GM19043 (cell line): ENCODE measurements around the gene CD151.
A peak's percentile ranks its signal among the peaks of the same experiment; 100 is the strongest.

Experiments
- ATAC-seq: cut with Tn5 transposase; IDR thresholded peaks from one replicate; pipeline ENCODE4 v1.9.1; 2021; ENCODE audit warnings: low read depth; ENCODE audit not compliant: unreplicated experiment

The CD151 gene

DNA sequence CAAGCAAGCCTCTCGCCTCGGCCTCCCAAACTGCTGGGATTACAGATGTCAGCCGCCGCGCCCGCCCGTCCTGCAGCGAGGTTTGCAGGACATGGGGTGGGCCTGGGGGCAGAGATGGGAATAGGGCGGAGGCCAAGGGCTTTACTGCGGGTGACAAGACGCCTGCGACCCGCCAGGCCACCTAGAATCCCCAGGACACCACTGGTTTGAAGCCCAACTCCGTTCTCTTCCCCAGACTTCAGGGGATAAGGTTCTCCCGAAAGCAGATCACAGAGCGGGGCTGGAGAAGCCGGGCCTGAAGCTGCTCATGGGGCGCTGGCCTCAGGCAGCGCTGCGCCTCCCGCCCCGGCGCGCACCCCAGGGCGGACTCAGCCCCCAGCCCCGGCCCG, 9.2 kb downstream of the CD151 start:
- peak; percentile 16 for ATAC-seq

DNA sequence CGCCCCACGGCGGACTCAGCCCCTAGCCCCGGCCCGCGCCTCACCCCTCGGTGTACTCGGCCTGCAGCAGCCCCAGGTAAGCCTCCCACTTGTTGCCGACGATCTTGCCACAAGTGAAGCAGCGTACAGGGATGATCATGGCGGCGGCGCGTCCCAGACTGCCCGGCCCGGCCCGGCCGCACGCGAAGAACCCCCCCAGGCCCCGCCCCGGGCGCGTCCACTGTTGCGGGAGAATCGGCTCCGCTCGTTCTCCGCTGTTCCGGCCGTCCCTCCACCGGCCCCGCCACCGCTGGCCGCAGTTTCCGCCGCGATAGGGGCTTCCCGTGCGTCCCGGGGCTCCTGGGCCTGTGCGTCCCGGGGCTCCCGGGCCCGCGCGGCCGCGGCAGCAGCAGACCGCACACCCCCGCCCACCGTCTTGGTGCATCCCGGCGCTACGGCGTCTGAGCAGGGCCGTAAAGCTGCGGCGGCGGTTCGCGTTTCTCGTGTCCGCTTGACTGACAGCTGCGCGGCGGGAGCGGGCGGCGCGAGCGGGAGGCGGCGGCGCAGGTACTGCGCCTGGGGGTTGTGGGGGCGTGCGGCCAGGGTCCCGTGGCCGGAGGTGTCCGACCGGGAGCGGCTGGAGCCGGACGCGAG, 9.7 kb downstream of the CD151 start, which contains the start of the genes POLR2L and TSPAN4:
Gene POLR2L, minus strand, starts transcription at position 160 of the 633 bp plus-strand sequence. Its CDS starts 21 bp downstream, at position 139.
Gene TSPAN4, plus strand, starts transcription at position 483 of the 633 bp plus-strand sequence. CDS start 7,453 bp downstream, outside the sequence.
- peak; percentile 60 for ATAC-seq

DNA sequence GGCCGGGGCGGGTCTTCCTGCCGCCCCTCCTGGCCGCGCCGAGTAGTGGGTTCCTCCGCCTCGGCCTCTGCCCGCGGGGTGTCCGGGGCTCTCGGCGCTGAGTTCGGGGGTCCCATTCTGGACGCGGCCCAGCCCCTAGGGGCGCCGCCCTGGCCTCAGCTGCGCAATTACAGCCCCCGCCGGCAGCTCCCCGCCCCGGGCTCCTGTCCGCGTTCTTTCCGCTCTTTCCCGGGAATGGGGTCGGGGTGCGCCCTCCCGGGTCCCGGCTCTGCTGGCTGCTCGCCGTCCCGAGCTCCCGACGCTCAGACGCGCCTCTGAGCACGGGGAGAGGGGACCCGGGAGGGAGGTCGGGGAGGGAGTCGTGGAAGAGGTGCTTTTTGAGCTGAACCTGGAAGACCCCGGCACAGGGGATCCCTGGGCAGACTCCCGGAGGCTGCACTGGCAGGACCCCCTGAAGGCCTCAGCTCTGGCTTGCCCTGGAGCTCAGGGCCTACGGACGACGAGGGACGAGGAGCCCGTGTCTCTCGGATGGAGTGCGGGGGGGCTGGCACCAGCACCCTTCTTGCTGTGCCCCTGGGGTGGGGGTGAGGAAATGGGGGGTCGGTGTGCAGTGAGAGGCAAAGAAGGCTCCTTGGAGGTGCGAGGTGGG, 10.5 kb downstream of the CD151 start:
- no peak for ATAC-seq

DNA sequence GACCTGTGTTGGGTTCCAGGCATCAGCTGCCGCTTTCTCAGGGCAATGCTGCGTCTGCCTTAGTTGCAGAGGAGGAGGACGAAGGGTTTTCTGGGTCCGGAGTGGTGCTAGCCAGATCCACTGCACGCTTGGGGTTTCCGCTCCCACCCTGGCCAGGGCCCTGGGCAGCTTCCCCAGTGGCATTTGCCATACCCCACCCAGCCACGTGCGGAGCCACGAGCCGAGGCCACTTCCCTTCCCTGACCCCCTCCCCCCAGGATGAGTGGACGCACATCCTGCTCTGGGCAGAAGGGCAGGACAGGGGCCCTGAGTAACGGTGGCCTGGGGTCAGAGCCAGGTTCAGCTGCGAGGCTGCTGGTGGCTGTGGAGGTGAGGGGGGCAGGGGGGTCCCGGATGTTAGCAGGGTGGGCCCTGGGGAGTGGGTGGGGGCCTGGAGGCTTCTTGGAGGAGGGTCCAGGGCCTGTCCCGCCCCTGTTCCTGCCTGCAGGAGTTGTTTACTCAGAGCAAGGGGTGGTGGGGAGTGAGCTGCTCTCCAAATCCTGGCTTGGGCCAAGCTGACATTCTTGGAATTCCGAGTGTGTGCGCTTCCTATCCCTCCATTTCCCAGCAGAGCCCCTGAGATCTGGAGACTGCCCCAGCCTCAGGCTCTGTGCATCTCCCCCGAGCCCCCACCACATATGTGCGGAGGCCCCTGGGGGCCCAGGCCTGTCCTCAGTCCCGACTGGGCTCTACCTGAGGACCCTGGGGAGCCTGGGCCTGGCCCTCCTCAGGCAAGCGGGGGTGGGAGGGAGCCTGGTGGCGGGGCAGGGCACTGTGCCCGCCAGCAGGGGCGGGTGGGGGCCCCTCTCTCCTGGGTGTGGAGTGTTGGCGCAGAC, 11.3 kb downstream of the CD151 start:
- no peak for ATAC-seq

DNA sequence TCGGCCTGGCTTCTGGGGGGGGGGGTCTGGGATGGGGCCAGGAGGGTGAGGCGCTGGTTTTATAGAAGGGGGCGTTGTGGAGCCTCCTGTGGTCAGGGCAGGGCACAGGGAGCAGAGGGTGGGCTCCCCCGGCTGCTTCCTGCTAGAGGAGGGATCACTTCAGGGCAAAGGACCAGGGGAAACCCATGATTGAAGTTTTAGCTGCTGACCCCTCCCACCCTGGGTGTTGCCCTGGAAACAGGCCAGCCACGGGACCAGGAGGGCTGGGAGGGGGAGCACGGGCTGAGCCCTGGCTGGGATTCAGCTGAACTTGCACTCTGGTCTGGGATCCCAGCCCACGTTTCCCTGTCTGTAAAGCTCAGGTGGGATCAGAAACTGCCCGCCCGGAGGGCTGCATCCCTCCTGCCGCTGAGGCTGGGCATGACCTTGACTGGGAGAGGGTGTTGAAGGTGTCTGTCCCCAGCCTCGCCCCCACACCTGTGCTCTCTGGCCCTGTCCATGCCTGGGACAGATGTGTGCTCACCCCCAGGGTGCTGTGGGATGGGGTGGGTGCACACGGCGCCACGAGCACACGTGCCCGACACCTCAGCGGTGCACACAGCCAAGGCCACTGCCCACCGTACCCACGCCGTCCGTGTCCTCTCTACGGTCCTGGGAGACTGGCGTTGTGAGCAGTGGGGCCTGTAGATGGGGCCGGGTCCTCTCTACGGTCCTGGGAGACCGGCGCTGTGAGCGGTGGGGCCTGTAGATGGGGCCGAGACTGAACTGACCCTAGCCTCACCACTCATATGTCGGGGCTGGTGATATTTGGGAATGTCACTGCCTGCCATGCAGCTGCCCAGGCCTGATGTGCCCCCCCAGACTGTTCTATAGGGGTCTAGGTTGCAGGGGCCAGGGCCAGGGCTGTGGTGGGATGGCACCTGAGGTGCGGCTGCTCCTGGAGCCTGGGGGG, 12.2 kb downstream of the CD151 start:
- no peak for ATAC-seq

DNA sequence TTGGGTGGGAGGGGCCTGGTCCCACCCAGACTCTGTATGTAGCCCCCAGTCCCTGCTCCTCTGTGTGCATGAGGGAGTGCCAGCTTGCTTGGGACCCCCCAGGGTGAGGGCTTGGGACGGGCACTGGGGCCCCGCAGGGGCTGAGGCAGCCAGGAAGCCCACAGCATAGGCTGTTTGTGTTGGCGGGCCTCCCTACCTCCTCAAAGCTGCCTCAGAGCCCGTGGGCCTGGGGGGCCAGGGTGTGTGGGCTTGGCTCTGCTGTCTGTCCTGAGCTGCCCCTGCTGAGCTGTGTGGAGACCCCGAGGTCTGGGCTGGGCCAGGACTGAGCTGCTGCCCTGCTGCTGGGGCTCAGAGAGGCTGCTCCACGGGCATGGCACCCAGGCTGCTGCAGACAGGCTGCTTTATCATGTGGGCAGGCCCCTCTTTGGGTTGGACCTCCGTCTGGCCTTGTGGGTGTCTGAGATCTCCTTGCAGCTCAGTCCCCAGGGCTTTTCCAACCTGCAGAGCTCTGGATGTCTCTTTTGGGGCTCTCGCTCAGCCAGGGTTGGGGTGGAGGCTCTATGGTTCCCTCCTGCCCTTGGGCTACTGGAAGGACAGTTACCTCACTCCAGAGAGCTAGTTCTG, 13.2 kb downstream of the CD151 start:
- ATAC-seq: no peak

DNA sequence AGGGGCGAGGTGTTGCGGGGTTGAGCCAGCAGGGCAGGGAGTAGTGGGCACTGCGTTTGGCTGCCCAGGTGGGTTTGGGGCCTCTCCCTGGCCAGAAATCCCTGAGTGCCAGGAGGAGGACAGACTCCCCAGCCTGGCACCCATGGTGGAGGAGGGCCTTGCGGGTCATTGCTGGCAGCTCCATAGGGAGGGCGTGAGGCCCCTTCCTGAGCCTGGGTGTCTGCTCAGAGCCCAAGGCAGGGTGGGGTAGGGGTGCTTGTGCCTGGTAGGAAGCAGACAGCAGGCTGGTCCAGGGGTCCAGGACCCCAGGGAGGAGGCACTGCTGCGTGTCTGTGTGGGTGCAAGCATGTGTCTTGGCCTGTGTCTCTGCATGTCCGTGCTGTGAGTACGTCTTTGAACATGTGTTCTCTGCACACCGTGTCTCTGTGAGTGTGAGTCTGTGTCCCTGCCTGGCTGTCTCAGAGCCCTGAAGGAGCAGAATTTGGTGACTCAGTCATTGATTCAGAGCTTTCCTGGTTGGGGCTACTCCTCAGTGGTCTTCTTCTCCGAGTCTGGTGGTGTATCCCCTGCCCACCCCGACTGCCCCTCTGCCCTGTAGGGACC, 13.8 kb downstream of the CD151 start:
- no peak for ATAC-seq

DNA sequence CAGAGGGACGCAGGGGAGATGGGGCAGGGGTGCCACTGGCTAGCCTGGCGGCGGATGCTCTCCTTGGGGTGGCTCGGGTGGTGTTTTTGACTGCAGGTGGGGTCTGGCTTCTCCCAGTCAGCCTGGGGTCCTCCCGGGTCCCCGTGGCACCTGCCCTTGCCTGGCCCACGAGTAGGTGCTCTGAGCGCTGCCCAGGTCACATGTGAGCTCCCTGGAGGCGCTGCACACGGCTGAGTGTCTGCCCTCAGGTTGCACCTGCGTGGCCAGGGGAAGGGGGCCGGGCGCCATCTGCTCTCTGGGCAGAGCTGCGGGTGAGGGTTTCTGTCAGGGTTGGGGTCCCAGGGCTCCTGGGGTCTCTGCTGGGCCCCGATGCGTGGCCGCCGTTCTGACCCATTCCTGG, 15.1 kb downstream of the CD151 start:
- no peak for ATAC-seq

DNA sequence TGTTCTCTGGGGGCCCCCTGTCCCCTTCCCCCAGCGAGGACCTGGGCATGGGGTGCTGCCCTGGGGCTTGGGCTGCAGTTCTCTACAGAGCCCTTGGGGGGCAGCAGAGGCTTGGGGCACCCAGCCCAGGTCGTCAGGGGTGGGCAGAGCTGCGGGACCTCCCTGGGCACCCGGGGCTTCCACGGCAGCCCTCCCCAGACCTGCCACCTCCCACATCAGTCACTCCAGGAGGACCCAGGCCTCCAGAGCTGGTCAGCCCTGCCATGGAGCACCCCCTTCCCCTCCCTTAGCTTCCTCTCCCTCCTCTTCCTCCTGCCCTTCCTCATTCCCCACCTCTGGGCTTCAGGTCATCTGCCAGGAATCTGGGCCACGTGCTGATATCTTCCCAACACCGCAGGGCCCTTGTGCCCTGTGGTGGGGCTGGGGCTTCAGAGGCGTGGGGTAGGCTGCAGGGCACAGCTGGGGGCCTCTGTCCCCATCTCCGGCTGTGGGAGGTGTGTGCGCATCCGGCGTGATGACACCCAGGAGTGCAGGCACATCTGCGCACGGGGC, 15.7 kb downstream of the CD151 start:
- ATAC-seq: no peak

DNA sequence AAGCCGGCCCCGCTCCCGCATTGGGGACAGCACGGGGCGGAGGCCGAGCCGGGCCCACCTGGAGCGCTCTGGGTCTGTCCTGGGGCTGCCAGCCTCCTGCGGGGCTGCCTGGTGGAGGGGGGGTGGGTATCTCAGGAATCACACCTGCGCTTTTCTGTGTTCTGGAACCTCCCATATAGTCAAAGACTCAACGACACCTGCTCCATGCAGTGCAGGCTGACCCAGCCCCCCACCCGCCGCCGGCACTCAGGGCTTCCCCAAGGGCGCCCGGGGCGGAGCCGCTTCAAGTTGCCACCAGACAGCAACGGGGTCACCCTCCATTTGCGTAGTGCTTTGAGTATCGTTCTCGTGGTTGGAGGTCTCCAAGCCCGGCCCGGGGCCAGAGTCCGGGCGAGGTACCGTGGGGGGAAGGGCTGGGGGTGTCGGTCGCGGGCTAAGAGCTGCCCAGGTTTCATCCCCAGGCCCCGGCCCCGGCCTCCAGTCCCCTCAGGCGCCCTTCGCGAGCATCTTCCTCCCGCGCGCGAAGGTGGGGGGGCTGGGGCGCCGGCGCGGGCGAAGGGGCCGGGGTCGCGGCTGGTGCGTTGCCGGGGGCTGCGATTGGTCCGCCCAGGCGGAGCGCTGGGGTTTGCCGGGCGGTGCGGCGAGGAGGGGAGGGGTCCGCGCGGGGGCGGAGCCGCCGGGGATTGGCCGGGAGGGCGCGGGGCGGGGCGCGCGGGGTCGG, 16.5 kb downstream of the CD151 start:
- no peak for ATAC-seq

DNA sequence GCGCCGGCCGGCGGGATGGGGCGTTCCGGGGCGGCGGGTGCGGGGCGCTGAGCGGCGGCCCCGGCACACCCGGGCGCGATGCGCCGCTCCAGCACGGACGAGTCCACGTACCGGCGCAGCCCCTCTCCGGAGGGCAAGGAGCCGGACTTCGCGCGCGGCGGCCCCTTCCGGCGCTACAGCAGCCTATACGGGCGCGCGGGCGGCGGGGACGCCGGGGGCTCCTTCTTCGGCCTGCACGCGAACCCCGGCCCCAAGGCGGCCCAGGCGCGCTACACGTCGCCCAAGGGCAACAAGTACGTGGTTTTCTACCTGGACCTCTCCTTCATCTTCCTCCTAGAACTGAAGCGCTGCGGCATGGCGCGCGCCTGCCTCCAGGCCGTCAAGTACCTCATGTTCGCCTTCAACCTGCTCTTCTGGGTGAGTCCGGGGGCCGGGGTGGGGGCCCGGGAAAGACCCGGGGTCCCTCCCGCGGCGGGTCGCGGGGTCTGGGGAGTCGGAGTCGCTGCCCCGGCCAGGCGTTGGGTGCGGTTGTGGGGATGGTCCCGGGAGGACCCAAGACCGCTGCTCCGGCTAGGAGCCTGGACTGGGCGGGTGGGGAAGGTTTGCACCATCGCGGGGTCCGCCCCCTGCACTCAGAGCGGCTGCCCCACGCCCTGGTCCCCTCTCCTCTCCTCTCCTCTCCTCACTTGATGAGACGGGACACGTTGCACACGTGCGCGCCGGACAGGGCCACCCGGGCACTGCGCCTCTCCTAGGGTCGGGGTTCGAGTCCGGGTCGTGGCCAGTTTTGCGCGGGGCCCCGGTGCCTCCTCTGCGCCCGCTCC, 17.4 kb downstream of the CD151 start:
- ATAC-seq: no peak

DNA sequence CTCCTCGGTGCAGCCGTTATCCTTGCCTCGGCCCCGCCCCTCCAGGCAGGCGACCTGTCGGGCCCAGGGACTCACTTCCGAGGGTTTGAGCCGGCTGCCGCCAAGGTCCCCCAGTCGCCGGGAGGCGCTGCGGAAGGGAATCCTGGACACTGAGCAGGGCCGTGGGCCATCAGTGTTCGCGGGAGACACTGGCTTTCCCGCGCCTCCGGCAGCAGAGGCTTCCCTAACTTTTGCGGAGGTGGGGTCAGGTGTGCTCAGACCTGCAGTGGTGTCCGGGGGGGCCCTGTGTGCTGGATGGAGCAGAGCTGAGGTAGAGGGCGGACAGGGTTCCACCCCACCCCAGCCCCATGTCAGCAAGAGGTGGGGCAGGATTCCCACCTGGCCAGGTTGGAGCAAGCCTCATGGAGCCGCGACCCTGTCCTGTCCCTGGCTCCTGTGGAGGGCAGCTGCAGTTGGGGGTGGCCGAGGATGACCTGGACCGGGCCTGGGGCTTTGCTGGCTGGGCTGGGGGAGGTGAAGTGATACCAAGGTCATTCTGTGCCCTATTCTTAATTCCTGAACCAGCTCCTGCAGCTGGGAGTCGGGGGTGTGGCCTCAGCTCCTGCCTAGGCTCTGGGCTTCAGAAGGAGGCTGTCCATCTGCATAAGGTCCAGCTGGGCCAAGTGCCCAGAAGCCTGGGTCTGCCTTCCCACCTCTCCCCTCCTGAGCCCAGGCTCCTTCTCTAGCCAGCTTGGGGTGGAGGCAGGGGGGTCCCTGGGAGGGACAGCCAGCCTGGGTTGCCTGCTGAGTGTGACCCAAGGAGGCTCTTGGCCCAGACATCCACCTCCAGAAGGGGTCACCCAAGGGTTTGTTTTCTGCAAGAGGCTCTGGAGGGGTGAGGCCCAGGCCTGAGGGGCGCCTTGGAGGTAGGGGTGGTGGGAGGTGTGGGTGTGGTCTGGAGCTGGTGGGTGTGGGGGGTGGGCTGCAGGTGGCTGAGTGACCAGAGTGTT, 18.3 kb downstream of the CD151 start:
- no peak for ATAC-seq

DNA sequence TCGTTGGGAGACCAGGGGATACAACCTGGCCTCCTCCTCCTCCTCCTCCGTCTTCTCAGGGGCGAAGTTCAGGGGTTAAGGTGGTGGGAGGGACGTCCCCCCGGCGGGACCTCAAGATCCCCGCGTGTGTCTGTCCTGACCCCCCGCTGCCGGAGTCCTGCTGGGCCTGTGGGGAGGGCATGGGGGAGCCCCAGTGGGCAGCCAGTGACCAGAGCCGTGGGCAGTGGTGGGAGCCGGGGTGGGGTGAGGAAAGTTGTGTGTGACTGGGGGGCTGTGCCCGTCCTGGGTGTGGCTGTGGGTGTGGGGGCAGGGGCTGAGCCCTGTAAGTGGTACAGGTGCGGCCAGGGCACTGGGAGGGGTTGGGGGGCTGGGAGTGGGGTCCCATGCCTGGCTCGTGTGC, 20.0 kb downstream of the CD151 start:
- ATAC-seq: no peak

DNA sequence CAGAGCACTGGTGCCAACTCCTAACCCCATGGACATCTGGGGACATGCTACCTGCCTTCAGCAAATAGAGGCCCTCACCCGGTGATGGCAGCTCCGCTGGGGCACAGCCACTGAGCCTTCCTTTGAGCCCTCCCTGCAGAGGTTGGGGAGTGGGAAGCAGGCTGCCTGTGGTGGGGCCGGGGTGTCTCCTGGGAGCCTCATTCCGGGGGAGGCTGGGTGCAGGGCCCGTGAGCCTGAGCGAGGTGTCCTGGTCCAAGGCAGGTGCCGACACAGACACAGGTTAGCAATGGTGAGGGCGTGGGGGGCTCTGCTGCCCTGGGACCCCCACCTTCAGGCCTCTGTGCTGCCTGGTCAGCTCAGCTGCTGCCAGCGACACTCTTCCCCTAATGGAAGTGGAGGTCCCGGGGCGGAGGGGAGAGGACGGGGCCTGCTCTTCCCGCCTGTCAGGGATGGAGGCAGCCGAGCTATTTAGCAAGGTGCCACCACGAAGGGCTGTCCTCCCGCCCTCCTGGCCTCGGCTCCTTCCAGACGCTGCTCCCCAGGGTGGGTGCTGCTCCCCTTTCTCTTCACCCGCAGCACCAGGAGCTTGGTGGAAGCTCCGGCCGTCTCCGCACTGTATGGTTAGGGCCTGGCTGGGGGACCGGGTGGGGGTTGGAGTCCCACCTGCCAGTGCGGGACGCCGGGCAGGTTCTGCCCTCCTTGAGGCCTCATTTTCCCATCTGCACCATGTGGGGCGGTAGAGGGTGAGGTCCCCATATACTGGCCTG, 21.1 kb downstream of the CD151 start:
- no peak for ATAC-seq

DNA sequence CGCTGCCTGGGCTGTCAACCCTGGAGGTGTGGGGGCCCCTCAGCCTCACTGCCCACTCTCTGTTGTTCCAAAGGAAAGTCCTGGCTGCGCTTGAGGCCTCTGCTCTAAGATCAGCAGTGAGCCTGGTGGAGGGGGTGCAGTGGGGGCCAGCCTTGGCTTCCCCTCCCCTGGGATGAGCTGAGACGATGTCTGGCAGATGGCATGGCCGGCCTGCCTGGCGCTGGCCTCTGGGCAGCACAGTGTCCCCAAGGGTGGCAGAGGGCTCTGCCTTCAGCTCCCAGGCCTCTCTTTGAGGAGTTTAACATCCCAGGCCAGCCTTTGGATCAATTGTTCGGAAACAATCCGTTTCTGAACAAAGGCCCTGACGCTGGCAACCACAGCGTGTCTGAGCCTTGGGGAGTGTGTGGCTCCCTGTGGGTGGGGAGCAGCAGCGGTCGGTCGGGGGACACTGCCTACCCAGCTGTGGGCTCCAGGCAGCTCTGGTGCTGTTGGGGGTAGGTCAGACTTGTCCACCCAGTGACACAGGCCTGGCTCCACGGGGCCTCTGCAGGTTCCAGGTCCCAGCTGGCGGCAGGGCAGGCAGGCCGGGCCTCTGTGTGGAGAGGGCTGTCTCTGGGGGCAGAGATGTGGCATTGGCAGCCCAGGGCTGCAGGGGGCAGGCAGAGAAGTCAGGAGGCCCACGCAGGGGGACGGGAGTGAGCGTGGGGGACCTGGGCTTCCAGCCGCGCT, 22.0 kb downstream of the CD151 start:
- ATAC-seq: no peak
